Islet of Langerhans (tissue), 1 donor: ENCODE data around the gene PRM1.
"Not testable (repeated sequence)": the region's sequence is repeated elsewhere in the genome, so short reads cannot be mapped to it uniquely, and the experiment has no call there.

Source experiments
- FAIRE-seq: peaks from one replicate; lab custom pipeline; 2011; peaks lifted over from hg19 to GRCh38; lab: Jason Lieb, UNC

Gene PRM1

DNA sequence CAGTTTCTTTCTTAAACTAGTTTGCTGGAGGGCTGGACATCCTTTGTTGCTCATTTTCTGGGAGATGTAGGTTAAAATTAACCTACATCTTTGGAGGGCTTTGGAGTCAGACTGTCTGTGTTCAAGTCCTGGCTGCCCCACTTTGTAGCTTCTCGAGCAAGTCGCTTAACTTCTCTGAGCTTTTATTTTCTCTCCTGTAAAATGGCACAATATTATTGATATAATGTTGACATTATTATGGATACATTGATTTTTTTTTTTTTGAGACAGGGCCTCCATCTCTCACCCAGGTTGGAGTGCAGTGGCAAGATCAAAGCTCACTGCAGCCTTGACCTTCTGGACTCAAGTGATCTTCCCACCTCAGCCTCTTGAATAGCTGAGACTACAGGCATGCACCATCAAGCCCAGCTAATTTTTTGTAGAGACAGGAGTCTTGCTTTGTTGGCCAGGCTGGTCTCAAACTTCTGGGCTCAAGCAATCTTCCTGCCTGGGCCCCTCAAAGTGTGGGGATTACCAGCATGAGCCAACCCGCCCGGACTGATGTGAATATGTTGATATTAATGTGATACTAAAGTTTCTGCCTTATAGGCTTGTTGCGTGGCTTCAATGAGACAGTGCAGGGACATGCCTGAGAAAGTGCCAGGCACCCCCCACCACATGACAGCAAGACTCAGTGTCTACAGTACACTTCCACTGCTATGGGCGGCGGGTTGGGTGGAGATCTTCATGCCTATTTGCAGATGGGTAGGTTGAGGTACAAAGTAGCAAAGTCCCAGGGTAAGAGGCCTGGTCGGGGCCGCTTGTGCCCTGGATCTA lies 32.6 kb upstream of the PRM1 start:
- no peak for FAIRE-seq

DNA sequence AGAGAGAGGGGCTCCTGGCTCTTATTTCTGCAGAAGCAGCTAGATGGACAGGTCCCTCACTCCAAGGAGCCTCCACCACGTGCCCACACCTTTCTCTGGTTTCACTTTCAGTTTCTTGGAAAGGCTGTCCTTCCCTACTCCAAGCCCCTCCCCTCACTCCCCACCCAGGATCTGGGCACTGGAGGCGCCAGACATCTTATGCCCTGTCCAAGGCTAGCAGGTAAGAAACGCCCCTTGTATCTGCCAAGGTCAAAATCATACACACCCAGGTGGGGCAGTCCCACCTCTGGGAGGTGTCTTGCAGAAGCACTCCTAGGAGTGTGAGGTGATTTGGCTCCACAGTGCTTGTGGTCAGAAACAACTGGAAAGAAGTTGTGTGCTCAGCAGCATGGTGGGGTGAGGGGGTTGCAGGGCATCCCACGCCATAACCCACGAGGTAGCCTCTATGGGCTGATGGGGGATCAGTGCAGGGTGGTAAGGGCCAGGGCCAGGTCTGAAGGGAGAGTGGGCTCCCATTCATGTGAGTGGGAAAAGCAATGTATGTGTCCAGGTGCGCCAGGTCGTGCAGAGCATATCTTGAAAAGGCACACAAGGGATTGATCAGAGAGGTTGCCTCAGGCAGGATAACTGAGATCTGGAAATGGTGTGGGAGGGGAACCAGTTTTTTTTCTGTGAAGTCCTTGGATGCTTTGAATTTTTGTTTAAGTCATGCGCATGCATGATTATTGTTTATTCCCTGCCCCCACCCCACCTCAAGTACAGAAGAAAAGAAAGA lies 31.8 kb upstream of the PRM1 start:
- no peak for FAIRE-seq

DNA sequence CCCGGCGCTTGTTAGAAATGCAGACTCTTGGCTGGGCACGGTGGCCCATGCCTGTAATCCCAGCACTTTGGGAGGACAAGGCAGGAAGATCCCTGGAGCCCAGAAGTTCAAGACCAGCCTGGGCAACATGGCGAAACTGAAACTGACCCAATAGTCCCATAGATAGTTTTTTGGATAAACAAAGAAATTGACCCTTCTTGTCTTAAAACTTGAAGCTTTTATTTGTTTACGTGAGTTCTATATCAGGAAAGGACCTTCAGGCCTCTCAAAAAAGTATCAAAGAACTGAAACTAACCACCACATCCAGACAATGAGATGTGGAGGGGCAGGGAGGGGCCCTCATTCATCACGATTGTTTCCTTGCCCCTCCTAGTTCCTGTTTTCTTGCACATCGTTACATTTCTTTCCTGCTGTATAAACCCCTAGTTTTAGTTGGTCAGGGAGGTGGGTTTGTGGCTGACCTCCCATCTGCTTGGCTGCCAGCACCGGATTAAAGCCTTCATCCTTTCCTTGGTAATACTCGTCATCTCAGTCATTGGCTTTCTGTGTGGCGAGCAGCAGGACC lies 29.9 kb upstream of the PRM1 start:
- FAIRE-seq = no peak

GRCh38 chr16:11310634-11310977 lies 29.5 kb upstream of the PRM1 start:
- no peak for FAIRE-seq

DNA sequence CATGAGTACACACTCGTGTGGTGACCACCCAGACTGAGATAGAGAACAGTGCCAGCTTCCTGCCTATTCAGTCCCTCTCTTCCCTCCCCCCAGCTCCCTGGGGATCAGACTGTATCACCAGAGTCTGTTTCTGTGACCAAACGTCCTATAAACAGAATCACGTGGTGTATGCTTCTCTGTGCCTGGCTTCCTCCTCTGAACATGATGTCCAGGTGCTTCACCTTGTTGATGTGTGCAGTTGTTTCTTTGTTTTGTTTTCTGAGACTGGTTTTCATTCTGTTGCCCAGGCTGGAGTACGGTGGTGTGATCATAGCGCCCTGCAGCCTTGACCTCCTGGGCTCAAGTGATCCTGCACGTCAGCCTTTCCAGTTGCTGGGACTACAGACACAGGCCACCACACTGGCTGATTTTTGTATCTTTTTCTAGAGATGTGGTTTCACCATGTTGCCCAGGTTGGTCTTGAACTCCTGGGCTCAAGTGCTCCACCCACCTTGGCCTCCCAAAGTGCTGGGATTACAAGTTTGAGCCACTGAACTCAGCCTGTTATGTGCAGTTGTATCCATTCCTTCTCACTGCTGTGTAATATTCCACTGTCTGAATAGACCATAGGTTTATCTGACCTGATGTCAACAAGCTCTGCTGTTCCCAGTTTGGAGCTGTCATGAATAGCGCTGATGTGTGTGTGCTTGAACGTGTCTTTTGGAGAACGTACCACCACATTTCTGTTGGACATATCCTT lies 28.9 kb upstream of the PRM1 start:
- no peak for FAIRE-seq

DNA sequence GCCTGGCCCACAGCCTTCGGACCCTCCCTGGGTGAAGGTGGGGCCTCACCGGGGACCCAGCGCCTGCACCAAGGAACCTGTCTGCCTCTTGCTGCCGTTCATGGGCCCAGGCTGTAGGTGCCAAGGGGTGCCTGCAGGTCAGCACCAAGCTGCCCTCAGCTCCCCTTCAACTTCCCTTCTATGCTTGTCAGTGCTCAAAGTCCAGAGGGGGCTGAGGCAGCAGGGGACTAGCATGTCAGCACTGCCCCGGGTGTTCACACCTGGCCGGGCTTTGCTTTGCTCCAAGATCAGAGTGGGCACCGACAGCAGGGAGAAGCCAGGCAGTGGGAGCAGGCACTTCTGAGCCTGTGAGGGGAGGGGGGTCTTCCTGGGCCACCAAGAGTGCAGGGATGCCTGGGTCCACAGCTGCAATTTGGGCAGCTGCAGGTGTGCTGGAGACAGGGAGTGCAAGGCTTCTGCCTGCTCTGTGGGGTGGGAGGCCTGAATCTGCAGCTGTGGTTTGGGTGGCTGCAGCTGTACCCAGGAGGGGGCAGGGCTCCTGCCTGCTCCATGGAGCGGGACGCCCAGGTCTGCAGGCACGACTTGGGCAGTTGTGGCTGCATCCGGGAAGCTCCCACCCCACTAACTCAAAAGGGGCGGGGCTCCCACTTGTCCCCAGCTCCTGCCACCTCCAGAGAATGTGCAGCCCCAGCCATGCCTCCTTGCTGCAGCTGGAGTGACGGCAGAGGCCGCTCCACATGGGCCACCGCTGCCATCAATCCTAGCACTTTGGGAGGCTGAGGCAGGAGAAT lies 27.6 kb upstream of the PRM1 start:
- no peak for FAIRE-seq

DNA sequence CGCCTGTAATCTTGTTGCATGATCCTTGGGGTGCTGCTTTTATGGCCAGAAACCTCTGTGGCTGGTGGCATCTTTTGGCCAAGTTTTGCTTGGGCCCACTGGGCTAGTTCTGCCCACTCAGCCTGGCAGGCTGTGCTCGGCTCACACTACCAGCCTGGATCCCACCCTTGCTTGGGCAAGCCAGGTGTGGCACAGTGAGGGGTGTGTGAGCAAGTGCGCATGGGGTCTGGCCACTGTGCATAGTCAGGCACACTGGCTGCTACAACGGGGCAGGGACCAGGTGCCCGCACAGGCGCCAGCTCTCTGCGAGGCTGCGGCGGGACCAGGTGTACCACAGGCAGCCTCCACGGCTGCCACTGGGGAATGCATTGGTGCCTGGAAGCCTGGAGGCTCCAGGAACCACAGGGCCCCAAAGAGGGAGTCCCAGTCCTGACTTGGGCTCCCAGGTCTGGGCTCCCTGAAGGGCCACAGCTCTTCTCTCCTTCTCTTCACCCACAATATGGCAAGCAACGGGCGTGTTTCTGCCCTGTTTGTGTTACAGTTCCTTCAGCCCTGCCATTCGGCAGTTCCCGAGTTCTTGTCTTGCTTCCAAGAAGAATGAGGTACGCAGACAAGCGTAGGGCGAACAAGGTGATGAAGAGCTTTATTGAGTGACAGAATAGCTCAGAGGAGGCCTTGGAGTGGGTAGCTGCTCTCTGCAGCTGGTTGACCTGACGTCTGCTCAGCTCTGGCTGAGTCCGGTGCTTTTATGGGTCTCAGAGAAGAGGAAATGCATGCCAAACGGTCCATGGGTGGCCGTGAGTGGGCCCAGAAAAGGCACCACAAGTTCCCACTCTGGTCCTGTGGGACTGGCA lies 26.7 kb upstream of the PRM1 start:
- FAIRE-seq = no peak

GRCh38 chr16:11306997-11307638 lies 26.0 kb upstream of the PRM1 start:
- no peak for FAIRE-seq

GRCh38 chr16:11306381-11306780 lies 25.3 kb upstream of the PRM1 start:
- FAIRE-seq = no peak

DNA sequence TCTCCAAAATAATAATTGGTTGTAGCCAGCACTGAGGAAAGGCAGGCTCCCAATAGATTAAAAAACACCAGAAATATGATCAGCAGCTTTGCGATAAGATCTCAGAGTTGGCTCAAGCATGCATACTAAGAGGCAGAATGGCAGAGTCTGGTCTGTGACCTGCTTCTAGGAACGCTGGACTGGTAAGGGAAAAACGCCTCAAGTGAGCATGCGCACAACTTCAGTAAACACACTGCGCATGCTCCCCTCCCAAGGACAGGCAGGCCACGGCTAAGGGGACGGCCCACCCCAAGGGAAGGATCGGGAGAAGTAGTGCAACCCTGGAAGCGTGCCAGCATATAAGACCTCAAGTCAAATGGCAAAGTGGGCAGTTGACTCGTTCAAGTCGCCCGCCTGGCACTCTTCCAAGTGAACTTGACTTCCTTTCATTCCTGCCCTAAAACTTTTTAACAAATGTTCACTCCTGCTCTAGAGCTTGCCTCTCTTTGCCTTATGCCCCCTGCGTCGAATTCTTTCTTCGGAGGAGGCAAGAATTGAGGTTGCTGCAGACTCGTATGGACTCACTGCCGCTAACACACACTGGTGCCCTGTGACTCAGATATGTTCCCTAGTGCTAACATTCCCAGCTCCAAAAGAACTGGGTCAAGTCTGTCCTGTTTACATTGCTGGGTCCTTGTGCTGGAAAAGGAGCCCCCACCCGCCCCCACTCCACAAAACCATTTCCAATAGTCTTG lies 22.4 kb upstream of the PRM1 start:
- no peak for FAIRE-seq

GRCh38 chr16:11302977-11303376 lies 21.8 kb upstream of the PRM1 start:
- no peak for FAIRE-seq

DNA sequence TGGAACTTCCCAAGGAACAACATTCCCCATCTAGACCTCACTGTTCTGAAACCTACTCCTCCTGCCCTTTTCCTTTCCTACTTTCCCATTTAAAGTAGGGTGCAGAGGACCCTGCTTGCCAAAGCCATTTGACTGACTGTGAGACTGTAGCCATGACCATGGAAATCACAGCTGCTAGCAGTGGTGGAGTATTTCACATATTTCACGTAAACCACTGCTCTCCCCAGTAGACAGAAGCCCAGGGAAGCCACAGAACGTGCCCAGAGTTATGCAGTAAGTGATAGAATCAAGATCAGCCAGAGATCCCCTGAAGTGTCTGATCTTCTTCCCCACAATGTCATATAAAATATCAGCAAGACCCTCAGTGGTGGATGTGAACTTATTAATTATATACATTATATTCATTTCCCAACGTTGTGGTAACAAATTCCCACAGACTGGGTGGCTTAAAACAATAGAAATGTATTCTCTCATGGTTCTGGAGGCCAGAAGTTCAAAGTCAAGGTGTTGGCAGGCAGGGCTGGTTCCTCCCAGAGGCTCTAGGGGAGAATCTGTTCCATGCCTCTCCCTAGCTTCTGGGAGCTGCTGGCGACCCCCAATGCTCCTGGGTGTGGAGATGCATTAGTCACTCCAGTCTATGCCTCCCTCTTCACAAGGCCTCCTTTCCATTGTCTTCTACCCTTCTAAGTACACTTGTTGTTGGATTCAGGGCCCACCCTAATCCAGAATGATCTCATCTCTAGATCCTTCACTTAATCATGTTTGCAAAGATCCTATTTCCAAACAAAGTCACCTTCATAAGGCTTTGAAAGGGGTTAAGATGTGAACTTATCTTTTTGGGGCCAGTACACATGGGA lies 20.7 kb upstream of the PRM1 start:
- no peak for FAIRE-seq

- no peak for FAIRE-seq
These were observed 19.4 kb upstream of the PRM1 start for GRCh38 chr16:11300560-11300892.

DNA sequence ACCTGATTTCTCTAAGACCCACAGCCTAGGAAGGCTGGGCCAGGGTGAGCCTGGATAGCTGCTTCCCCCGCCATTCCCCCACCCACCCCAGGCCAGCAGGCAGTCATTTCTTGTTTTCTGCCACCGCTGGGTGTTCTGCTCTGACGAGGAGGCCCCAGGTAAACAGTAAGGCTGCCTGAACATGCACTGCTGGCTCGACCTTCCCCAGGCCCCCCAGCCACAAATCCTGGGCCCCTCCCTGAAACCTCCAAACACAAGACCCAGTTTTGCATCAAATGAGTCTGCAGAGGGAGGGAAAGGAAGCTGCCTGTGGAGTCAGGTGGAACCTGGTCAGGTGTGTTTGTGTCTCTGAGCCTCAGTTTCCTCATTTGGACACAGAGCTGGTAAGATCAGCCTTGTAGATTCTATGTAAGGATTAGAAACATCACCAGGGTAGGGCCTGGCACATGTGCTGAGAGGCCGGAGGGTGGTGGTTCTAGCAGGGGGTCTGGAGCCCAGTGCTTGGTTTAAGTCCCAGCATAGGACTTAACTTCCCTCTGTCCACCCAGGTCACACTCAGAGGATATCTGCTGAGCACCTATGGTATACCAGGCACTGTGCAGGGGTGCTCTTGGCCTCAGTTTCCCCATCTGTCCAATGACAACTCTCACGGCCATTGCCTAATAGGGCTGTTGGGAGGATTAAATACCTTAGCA lies 18.9 kb upstream of the PRM1 start:
- FAIRE-seq = no peak

DNA sequence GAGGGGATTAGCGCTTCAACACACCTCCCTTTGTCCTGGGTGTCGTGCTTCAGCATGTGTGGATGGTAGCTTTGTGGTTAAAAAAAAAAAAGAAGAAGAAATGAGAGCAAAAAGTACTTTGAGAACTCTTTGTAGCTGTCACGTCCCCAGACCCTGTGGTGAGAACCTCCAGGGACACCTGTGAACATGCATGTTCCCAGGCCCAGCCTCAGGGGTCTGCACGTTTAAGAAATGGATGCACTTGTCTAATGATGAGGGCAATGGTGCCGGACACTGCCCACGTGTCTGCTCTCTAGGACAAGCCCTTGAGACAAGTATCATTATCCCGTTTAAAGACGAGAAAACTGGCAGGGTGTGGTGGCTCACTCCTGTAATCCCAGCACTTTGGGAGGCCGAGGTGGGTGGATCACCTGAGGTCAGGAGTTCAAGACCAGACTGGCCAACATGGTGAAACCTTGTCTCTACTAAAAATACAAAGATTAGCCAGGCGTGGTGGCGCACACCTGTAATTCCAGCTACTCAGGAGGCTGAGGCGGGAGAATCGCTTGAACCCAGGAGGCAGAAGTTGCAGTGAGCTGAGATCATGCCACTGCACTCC lies 17.9 kb upstream of the PRM1 start:
- FAIRE-seq = not testable (repeated sequence)

- no peak for FAIRE-seq
These were observed 17.2 kb upstream of the PRM1 start for GRCh38 chr16:11298143-11298900.

- FAIRE-seq = no peak
These were observed 16.5 kb upstream of the PRM1 start for GRCh38 chr16:11297492-11298142.
